Karpas-422 (cell line): ENCODE data around the gene FHIP2A. TPM values are rescaled to one million over a fixed set of nuclear protein-coding genes. Genes with fewer than 3 reads are reported as not detected.

Experiments
- DNase-seq: peaks from one replicate; pipeline ENCODE4 v3.0.0-alpha.2; 2015
- H2AFZ ChIP-seq: fragments of 200-600 bp; sonication (generic); 2 replicates; pipeline ENCODE4 v1.6.1; 2014; ENCODE audit warnings: antibody characterized with exemption, low read length, mixed read lengths
- H3K27ac ChIP-seq: fragments of 200-600 bp; sonication (generic); 2 replicates; pipeline ENCODE4 v1.5.1; 2014; ENCODE audit warnings: mild to moderate bottlenecking, low read length, moderate library complexity
- H3K27me3 ChIP-seq: fragments of 200-600 bp; sonication (generic); 2 replicates; pipeline ENCODE4 v1.6.1; 2014; ENCODE audit warnings: low read length, mixed read lengths
- H3K36me3 ChIP-seq: fragments of 200-600 bp; sonication (generic); 2 replicates; pipeline ENCODE4 v1.6.1; 2014; ENCODE audit warnings: low read length, mixed read lengths; ENCODE audit not compliant: insufficient read depth
- H3K4me1 ChIP-seq: fragments of 200-600 bp; sonication (generic); 2 replicates; pipeline ENCODE4 v1.6.1; 2014; ENCODE audit warnings: mild to moderate bottlenecking, low read length, mixed read lengths
- H3K4me2 ChIP-seq: fragments of 200-600 bp; sonication (generic); 2 replicates; pipeline ENCODE4 v1.6.1; 2014; ENCODE audit warnings: low read length, low read depth, mild to moderate bottlenecking; ENCODE audit not compliant: poor library complexity, severe bottlenecking
- H3K4me3 ChIP-seq: fragments of 200-600 bp; sonication (generic); 2 replicates; pipeline ENCODE4 v1.5.1; 2014; ENCODE audit warnings: mild to moderate bottlenecking, antibody characterized with exemption, low read length, mixed read lengths
- H3K79me2 ChIP-seq: fragments of 200-600 bp; sonication (generic); 2 replicates; pipeline ENCODE4 v1.6.1; 2014; ENCODE audit warnings: mild to moderate bottlenecking, low read length, mixed read lengths
- H3K9ac ChIP-seq: fragments of 200-600 bp; sonication (generic); 2 replicates; pipeline ENCODE4 v1.6.0; 2014; ENCODE audit warnings: low read length
- H3K9me2 ChIP-seq: fragments of 200-600 bp; sonication (generic), shearing (Covaris generic); replicated peaks from 2 replicates; pipeline ENCODE4 v1.6.0; 2014; ENCODE audit warnings: mild to moderate bottlenecking, low read length, moderate library complexity; ENCODE audit not compliant: insufficient read depth
- H3K9me3 ChIP-seq: fragments of 300-700, 200-600 bp; sonication (generic); 2 replicates; pipeline ENCODE4 v1.6.1; 2014; ENCODE audit warnings: low read length, mixed read lengths
- H4K20me1 ChIP-seq: fragments of 200-600 bp; sonication (generic); 2 replicates; pipeline ENCODE4 v1.6.1; 2014; ENCODE audit warnings: mild to moderate bottlenecking, antibody characterized with exemption, low read length, low read depth; ENCODE audit not compliant: insufficient read depth
- total RNA-seq: library from RNA; depleted of rRNA; stranded (reverse); fragments of >200 nt; shearing (Covaris generic); gene quantifications from 2 replicates; pipeline ENCODE4 v1.2.3, GENCODE V29; 2014; ENCODE audit warnings: low replicate concordance; rRNA removed

Gene FHIP2A
- total RNA-seq, 1 experiment from 2014 or later = 21.7 TPM

GRCh38 chr10:114869520-114869892, 47.9 kb downstream of the FHIP2A start:
- Histone ChIP-seq H4K20me1 (no peaks in the 10 kb centered on the region), H3K4me1 (no peaks in the 10 kb centered on the region), H2AFZ (no peak overlapping the region), H3K4me2 (no peak overlapping the region), H3K9me2 (no peaks in the 10 kb centered on the region), H3K79me2 (no peaks in the 10 kb centered on the region), H3K4me3 (no peak overlapping the region), H3K27ac (no peak overlapping the region), H3K9ac (no peak overlapping the region), H3K27me3 (0 out of 2 replicates have a peak, but pooled peaks cover 3% of the 10 kb centered on the region), H3K36me3 (no peaks in the 10 kb centered on the region), H3K9me3 (no peaks in the 10 kb centered on the region)
- no peak for DNase-seq

- Histone ChIP-seq H3K9me2 (no peaks in the 10 kb centered on the region), H3K9ac (no peak overlapping the region), H3K36me3 (no peaks in the 10 kb centered on the region), H2AFZ (no peak overlapping the region), H3K9me3 (no peaks in the 10 kb centered on the region), H3K79me2 (no peaks in the 10 kb centered on the region), H3K4me1 (no peaks in the 10 kb centered on the region), H3K4me3 (no peak overlapping the region), H3K27me3 (0 out of 2 replicates have a peak, but pooled peaks cover 3% of the 10 kb centered on the region), H3K4me2 (no peak overlapping the region), H3K27ac (no peak overlapping the region), H4K20me1 (no peaks in the 10 kb centered on the region)
- DNase-seq = no peak
Measured at GRCh38 chr10:114870486-114870885, 48.9 kb downstream of the FHIP2A start.

- Histone ChIP-seq H3K9me2 (no peaks in the 10 kb centered on the region), H3K27me3 (0 out of 2 replicates have a peak, but pooled peaks cover 3% of the 10 kb centered on the region), H3K79me2 (no peaks in the 10 kb centered on the region), H3K4me1 (no peaks in the 10 kb centered on the region), H2AFZ (no peak overlapping the region), H3K4me2 (no peak overlapping the region), H3K36me3 (no peaks in the 10 kb centered on the region), H3K9me3 (no peaks in the 10 kb centered on the region), H4K20me1 (no peaks in the 10 kb centered on the region), H3K27ac (no peak overlapping the region), H3K4me3 (no peak overlapping the region), H3K9ac (no peak overlapping the region)
- DNase-seq = no peak
Measured at GRCh38 chr10:114871379-114871778, 49.8 kb downstream of the FHIP2A start.

Other genes starting within 250 kb of the FHIP2A start
- gene ABLIM1, start 163.5 kb upstream of the FHIP2A start, total RNA-seq = 73.4 and 131 TPM in 2 replicates
- 31.6 and 43.7 TPM in 2 replicates for gene TRUB1, start 116.4 kb downstream of the FHIP2A start, total RNA-seq